Ramos (cell line): ENCODE results near the gene USP25.
"Not testable (repeated sequence)": the region's sequence is repeated elsewhere in the genome, so short reads cannot be mapped to it uniquely, and the experiment has no call there.

Experiments used
- in situ Hi-C: fragments of 300-500 bp; cut with MboI; formaldehyde crosslinking; loops from one replicate; pipeline ENCODE4 v1.14.3; 2022; ENCODE audit warnings: low sequenced_read_pairs; ENCODE audit not compliant: unreplicated experiment

The USP25 gene

GRCh38 chr21:15730484-15731242 lies 881 bp downstream of the USP25 start:
- in situ Hi-C loops, result no loop called here

GRCh38 chr21:15731243-15731613 lies 1.4 kb downstream of the USP25 start:
- in situ Hi-C loops, result no loop called here

GRCh38 chr21:15732290-15732995 lies 2.7 kb downstream of the USP25 start:
- in situ Hi-C loops, result no loop called here

GRCh38 chr21:15732996-15733329 lies 3.2 kb downstream of the USP25 start:
- in situ Hi-C loops, result no loop called here

- in situ Hi-C loops, result no loop called here
Observed at GRCh38 chr21:15735409-15735808, 5.6 kb downstream of the USP25 start.

- in situ Hi-C loops, result not testable (repeated sequence)
Observed at GRCh38 chr21:15735931-15736330, 6.1 kb downstream of the USP25 start.

GRCh38 chr21:15738779-15739178 lies 9.0 kb downstream of the USP25 start:
- in situ Hi-C loops, result not testable (repeated sequence)

- in situ Hi-C loops, result no loop called here
Observed at GRCh38 chr21:15740383-15740782, 10.6 kb downstream of the USP25 start.

- in situ Hi-C loops, result no loop called here
Observed at GRCh38 chr21:15741510-15741909, 11.7 kb downstream of the USP25 start.

GRCh38 chr21:15742052-15742670 lies 12.4 kb downstream of the USP25 start:
- in situ Hi-C loops, result no loop called here

- in situ Hi-C loops, result no loop called here
Observed at GRCh38 chr21:15742694-15743093, 12.9 kb downstream of the USP25 start.

- in situ Hi-C loops, result no loop called here
Observed at GRCh38 chr21:15743593-15743992, 13.8 kb downstream of the USP25 start.

GRCh38 chr21:15744926-15745325 lies 15.1 kb downstream of the USP25 start:
- in situ Hi-C loops, result no loop called here

- in situ Hi-C loops, result no loop called here
Observed at GRCh38 chr21:15748586-15748985, 18.8 kb downstream of the USP25 start.

GRCh38 chr21:15749082-15749860 lies 19.5 kb downstream of the USP25 start:
- in situ Hi-C loops, result no loop called here

GRCh38 chr21:15749861-15750159 lies 20.0 kb downstream of the USP25 start:
- in situ Hi-C loops, result no loop called here

GRCh38 chr21:15751037-15751436 lies 21.3 kb downstream of the USP25 start:
- in situ Hi-C loops, result no loop called here

- in situ Hi-C loops, result no loop called here
Observed at GRCh38 chr21:15751546-15751945, 21.8 kb downstream of the USP25 start.

- in situ Hi-C loops, result no loop called here
Observed at GRCh38 chr21:15752763-15753407, 23.1 kb downstream of the USP25 start.

GRCh38 chr21:15753741-15754140 lies 24.0 kb downstream of the USP25 start:
- in situ Hi-C loops, result no loop called here
